Loucy (cell line): ENCODE measurements around the gene NOTCH1.

ENCODE experiments used
- H2AFZ ChIP-seq: fragments of 200-600 bp; sonication (generic); 2 replicates; pipeline ENCODE4 v1.6.0; 2016; ENCODE audit warnings: antibody characterized with exemption, mild to moderate bottlenecking, low read length, moderate library complexity
- H3F3A ChIP-seq: fragments of 200-600 bp; 2 replicates; pipeline ENCODE4 v1.6.0; 2016; ENCODE audit warnings: antibody characterized with exemption, low read depth, mild to moderate bottlenecking
- H3K27me3 ChIP-seq: fragments of 200-600 bp; sonication (generic); 2 replicates; pipeline ENCODE4 v1.6.1; 2014; ENCODE audit warnings: low read length, mild to moderate bottlenecking; ENCODE audit not compliant: insufficient read depth, poor library complexity, severe bottlenecking
- H3K36me3 ChIP-seq: fragments of 200-600 bp; sonication (generic); 2 replicates; pipeline ENCODE4 v1.6.1; 2016; ENCODE audit warnings: low read length; ENCODE audit not compliant: insufficient read depth
- H3K4me1 ChIP-seq: fragments of 200-600 bp; sonication (generic); 2 replicates; pipeline ENCODE4 v1.5.1; 2014; ENCODE audit warnings: low read length, mild to moderate bottlenecking; ENCODE audit not compliant: insufficient read depth, poor library complexity, severe bottlenecking
- H3K4me2 ChIP-seq: fragments of 200-600 bp; sonication (generic); 2 replicates; pipeline ENCODE4 v1.6.0; 2014; ENCODE audit warnings: antibody characterized with exemption, low read length, low read depth, mild to moderate bottlenecking; ENCODE audit not compliant: poor library complexity, severe bottlenecking
- H3K4me3 ChIP-seq: fragments of 200-600 bp; sonication (generic); 2 replicates; pipeline ENCODE4 v1.5.1; 2014; ENCODE audit warnings: low read length, mild to moderate bottlenecking, mixed read lengths; ENCODE audit not compliant: poor library complexity, severe bottlenecking
- H3K79me2 ChIP-seq: fragments of 200-600 bp; sonication (generic); 2 replicates; pipeline ENCODE4 v1.6.1; 2014; ENCODE audit warnings: low read length; ENCODE audit not compliant: insufficient read depth
- H3K9ac ChIP-seq: fragments of 200-600 bp; sonication (generic); 2 replicates; pipeline ENCODE4 v1.6.0; 2014; ENCODE audit warnings: mild to moderate bottlenecking, low read depth, low read length, moderate library complexity; ENCODE audit not compliant: poor library complexity, severe bottlenecking
- H3K9me2 ChIP-seq: fragments of 200-600 bp; sonication (generic); replicated peaks from 2 replicates; pipeline ENCODE4 v1.6.1; 2016; ENCODE audit warnings: low read depth, low read length, mixed read lengths
- H3K9me3 ChIP-seq: fragments of 200-600 bp; sonication (generic); 2 replicates; pipeline ENCODE4 v1.6.1; 2014; ENCODE audit warnings: mild to moderate bottlenecking, antibody characterized with exemption, low read length, low read depth; ENCODE audit not compliant: insufficient read depth
- H4K20me1 ChIP-seq: fragments of 200-600 bp; sonication (generic); 2 replicates; pipeline ENCODE4 v1.6.0; 2014; ENCODE audit warnings: antibody characterized with exemption, low read length, mild to moderate bottlenecking; ENCODE audit not compliant: insufficient read depth, poor library complexity, severe bottlenecking
- EZH2phosphoT487 ChIP-seq: fragments of 200-600 bp; IDR thresholded peaks from 2 replicates; pipeline ENCODE4 v1.6.1; 2018; ENCODE audit warnings: antibody characterized with exemption, mild to moderate bottlenecking, moderate library complexity, borderline replicate concordance
- TF ChIP-seq, protein P1 (sequence below): fragments of 200-600 bp; sonication (generic); conservative IDR thresholded peaks from 2 replicates; pipeline ENCODE4 v1.5.1; 2014; ENCODE audit warnings: mild to moderate bottlenecking, antibody characterized with exemption, low read length

NOTCH1 gene

DNA sequence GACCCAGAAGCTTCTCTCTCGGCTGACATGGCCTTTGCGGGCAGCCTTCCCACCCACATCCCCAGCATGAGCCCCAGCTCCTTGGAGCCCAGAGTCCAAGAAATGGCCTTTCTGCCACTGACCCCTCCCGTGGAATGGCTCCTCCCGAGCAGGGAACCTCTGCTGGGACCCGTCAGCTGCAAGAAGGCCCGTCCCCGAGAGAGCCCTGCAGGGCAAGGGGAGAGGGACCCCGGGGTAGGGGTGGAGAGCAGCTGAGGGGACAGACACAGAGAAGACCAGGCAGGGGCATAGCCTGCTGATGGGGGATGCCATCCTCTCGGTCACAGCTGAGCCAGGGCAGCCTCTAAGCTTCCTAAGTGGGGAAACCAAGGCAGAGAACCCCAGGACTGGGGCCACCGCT, 11.2 kb upstream of the NOTCH1 start:
- Histone ChIP-seq H4K20me1 (no peaks in the 10 kb centered on the region), H3F3A (no peaks in the 10 kb centered on the region), H2AFZ (no peak overlapping the region), H3K36me3 (no peaks in the 10 kb centered on the region), H3K79me2 (no peaks in the 10 kb centered on the region), H3K9me2 (no peaks in the 10 kb centered on the region), H3K4me2 (no peak overlapping the region), H3K9ac (no peak overlapping the region), H3K4me3 (no peak overlapping the region), H3K9me3 (no peaks in the 10 kb centered on the region), H3K4me1 (peaks cover 5% of the 10 kb centered on the region), H3K27me3 (no peaks in the 10 kb centered on the region)
- TF ChIP-seq, protein P1, sequence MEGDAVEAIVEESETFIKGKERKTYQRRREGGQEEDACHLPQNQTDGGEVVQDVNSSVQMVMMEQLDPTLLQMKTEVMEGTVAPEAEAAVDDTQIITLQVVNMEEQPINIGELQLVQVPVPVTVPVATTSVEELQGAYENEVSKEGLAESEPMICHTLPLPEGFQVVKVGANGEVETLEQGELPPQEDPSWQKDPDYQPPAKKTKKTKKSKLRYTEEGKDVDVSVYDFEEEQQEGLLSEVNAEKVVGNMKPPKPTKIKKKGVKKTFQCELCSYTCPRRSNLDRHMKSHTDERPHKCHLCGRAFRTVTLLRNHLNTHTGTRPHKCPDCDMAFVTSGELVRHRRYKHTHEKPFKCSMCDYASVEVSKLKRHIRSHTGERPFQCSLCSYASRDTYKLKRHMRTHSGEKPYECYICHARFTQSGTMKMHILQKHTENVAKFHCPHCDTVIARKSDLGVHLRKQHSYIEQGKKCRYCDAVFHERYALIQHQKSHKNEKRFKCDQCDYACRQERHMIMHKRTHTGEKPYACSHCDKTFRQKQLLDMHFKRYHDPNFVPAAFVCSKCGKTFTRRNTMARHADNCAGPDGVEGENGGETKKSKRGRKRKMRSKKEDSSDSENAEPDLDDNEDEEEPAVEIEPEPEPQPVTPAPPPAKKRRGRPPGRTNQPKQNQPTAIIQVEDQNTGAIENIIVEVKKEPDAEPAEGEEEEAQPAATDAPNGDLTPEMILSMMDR = no peak
- no peak for TF ChIP-seq EZH2phosphoT487

DNA sequence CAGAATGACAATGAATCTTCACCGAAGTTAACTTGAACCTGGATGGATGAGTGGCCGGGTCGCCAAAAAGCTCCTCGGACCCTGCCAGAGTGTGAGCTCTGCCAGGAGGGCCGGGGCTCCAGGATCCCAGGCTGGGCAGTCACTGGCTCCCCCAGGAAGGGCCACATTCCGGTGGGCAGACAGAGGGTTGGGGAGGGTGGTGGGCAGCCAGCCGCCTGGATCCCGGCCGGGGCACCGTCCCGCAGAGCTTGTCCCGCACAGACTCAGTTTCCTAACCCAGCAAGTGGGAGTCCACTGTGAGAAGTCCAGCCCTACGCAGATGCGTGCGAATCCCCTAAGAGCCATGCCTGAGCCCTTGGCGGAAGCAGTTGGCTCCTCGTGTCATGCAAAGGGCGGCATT, 10.3 kb upstream of the NOTCH1 start:
- TF ChIP-seq, protein P1 = no peak
- TF ChIP-seq EZH2phosphoT487 = no peak
- Histone ChIP-seq H4K20me1 (no peaks in the 10 kb centered on the region), H3K4me1 (peaks cover 5% of the 10 kb centered on the region), H3K4me3 (no peak overlapping the region), H2AFZ (no peak overlapping the region), H3K36me3 (no peaks in the 10 kb centered on the region), H3K79me2 (no peaks in the 10 kb centered on the region), H3K27me3 (no peaks in the 10 kb centered on the region), H3K4me2 (no peak overlapping the region), H3K9me2 (no peaks in the 10 kb centered on the region), H3K9me3 (no peaks in the 10 kb centered on the region), H3K9ac (no peak overlapping the region), H3F3A (no peaks in the 10 kb centered on the region)

DNA sequence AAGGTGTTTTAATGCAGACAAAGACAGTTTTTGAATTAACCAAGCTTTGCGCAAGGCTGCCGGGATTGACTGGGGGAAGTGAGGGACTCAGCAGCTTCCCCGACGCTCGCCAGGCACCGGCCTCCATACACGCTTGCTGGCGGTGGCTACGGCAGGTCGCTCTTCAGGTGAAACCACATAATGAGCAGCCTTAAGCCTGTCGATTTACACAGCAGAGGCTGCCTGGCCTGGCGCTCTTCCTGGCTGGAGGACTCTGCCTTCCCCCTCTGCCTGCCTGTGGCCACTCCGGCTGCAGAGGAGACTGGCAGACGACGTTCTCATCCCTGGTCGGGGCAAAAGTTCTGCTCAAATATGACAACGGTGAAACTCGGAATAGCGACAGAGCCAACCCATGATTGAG, 9.0 kb upstream of the NOTCH1 start:
- no peak overlapping the region for H3K9ac ChIP-seq
- H3K4me3 ChIP-seq = no peak overlapping the region
- H2AFZ ChIP-seq = no peak overlapping the region
- H3K4me2 ChIP-seq = no peak overlapping the region
- no peaks in the 10 kb centered on the region for H3K9me2 ChIP-seq
- no peaks in the 10 kb centered on the region for H4K20me1 ChIP-seq
- no peaks in the 10 kb centered on the region for H3K36me3 ChIP-seq
- TF ChIP-seq, protein P1 = no peak
- no peak for TF ChIP-seq EZH2phosphoT487
- no peaks in the 10 kb centered on the region for H3K9me3 ChIP-seq
- H3F3A ChIP-seq = no peaks in the 10 kb centered on the region
- no peaks in the 10 kb centered on the region for H3K79me2 ChIP-seq
- no peaks in the 10 kb centered on the region for H3K27me3 ChIP-seq
- peaks cover 5% of the 10 kb centered on the region for H3K4me1 ChIP-seq
